WTC11 (cell line): Measurements from ENCODE around the gene TMEM40.

Experiments
- AFF4 ChIP-seq: sonication (generic); formaldehyde crosslinking; IDR thresholded peaks from 2 replicates; pipeline ENCODE4 v1.8.1; 2023; ENCODE audit warnings: mild to moderate bottlenecking, missing genetic modification reagents, borderline replicate concordance
- ARID4B ChIP-seq: sonication (generic); formaldehyde crosslinking; IDR thresholded peaks from 2 replicates; pipeline ENCODE4 v1.8.0; 2023; ENCODE audit warnings: missing genetic modification reagents, mild to moderate bottlenecking, borderline replicate concordance
- ATF3 ChIP-seq: sonication (generic); formaldehyde crosslinking; conservative IDR thresholded peaks from 2 replicates; pipeline ENCODE4 v1.8.1; 2022; ENCODE audit warnings: mild to moderate bottlenecking, missing genetic modification reagents
- CTCF ChIP-seq: fragments of 200-600 bp; IDR thresholded peaks from 2 replicates; pipeline ENCODE4 v1.8.0; 2022; ENCODE audit warnings: antibody characterized with exemption
- FOXP1 ChIP-seq: sonication (generic); formaldehyde crosslinking; IDR thresholded peaks from 2 replicates; pipeline ENCODE4 v1.8.0; 2022; ENCODE audit warnings: missing genetic modification reagents, mild to moderate bottlenecking, moderate library complexity, borderline replicate concordance
- IRF1 ChIP-seq: sonication (generic); formaldehyde crosslinking; IDR thresholded peaks from 2 replicates; pipeline ENCODE4 v1.8.0; 2023; ENCODE audit warnings: missing genetic modification reagents
- MAX ChIP-seq: sonication (generic); formaldehyde crosslinking; IDR thresholded peaks from 2 replicates; pipeline ENCODE4 v1.8.0; 2022; ENCODE audit warnings: mild to moderate bottlenecking, missing genetic modification reagents
- TEAD1 ChIP-seq: sonication (generic); formaldehyde crosslinking; IDR thresholded peaks from 2 replicates; pipeline ENCODE4 v1.8.0; 2022; ENCODE audit warnings: mild to moderate bottlenecking, missing genetic modification reagents
- USF2 ChIP-seq: sonication (generic); formaldehyde crosslinking; IDR thresholded peaks from 2 replicates; pipeline ENCODE4 v1.8.1; 2023; ENCODE audit warnings: mild to moderate bottlenecking, missing genetic modification reagents, moderate library complexity
- ZNF232 ChIP-seq: sonication (generic); formaldehyde crosslinking; IDR thresholded peaks from 2 replicates; pipeline ENCODE4 v1.8.0; 2022; ENCODE audit warnings: mild to moderate bottlenecking, missing genetic modification reagents

- TF ChIP-seq MAX (CRISPR knock-in tag) = no peak
- TF ChIP-seq ATF3 = no peak
- TF ChIP-seq CTCF = no peak
- TF ChIP-seq TEAD1 (CRISPR knock-in tag) = no peak
- TF ChIP-seq ZNF232 = no peak
- TF ChIP-seq AFF4 (CRISPR knock-in tag) = no peak
- TF ChIP-seq USF2 (CRISPR knock-in tag) = no peak
- TF ChIP-seq ARID4B = no peak
- no peak for TF ChIP-seq IRF1 (CRISPR knock-in tag)
- TF ChIP-seq FOXP1 (CRISPR knock-in tag) = no peak
These were observed 24.1 kb downstream of the TMEM40 start for GRCh38 chr3:12734960-12735359.
